ENCODE data around the gene OTOP3. TPM values are rescaled to one million over a fixed set of nuclear protein-coding genes. Genes with fewer than 3 reads are reported as not detected.

OTOP3 gene
- total and polyA plus RNA-seq, 2 experiments from 2014 or later, result not detected

- TF ChIP-seq CREB1 (CRISPR knock-in tag; IDR thresholded peaks at IDR 0.05; ENCODE audit: low read depth) (no peak), ZNF331 (CRISPR knock-in tag; IDR thresholded peaks at IDR 0.05; ENCODE audit: low read depth) (no peak), STAT1 (IDR thresholded peaks at IDR 0.05; ENCODE audit: unreplicated experiment) (no peak), ZNF114 (CRISPR knock-in tag; IDR thresholded peaks at IDR 0.05) (no peak)
- Histone ChIP-seq H3K36me3 (ENCODE audit: insufficient read depth) (no peaks in the 10 kb centered on the region), H2AFZ (no peak overlapping the region), H3K27me3 (ENCODE audit: insufficient read depth) (peaks cover 9% of the 10 kb centered on the region; the same call in 1 of the 2 replicates), H3K27ac (ENCODE audit: low read depth) (no peak overlapping the region), H3F3A (replicated peaks; ENCODE audit: low read depth) (no peaks in the 10 kb centered on the region), H3K9me2 (ENCODE audit: insufficient read depth) (no peaks in the 10 kb centered on the region), H3K79me2 (replicated peaks; ENCODE audit: insufficient read depth) (no peaks in the 10 kb centered on the region), H3K4me1 (ENCODE audit: insufficient read depth) (no peaks in the 10 kb centered on the region; the same call in 1 of the 2 replicates), H4K20me1 (replicated peaks; ENCODE audit: insufficient read depth) (no peaks in the 10 kb centered on the region), H3K4me2 (no peak overlapping the region), H3K4me3 (no peak overlapping the region)
- Mint-ChIP-seq H3K27ac (no peak overlapping the region), H3K4me1 (peaks cover 4% of the 10 kb centered on the region; the same call in 2 of the 3 replicates), H3K4me3 (no peak overlapping the region; the same call in 2 of the 3 replicates), H3K27me3 (ENCODE audit: insufficient read depth, low read depth, poor library complexity) (peaks cover 11% of the 10 kb centered on the region), H3K36me3 (ENCODE audit: low read depth) (peaks cover 2% of the 10 kb centered on the region; the same call in 1 of the 3 replicates), H3K9me3 (peaks cover 4% of the 10 kb centered on the region; the same call in 2 of the 3 replicates)
- ATAC-seq (no peak), DNase-seq (ENCODE audit: low spot score) (no peak)
These were observed 34.2 kb upstream of the OTOP3 start for GRCh38 chr17:74901353-74902135.

- H3K79me2 ChIP-seq (replicated peaks; ENCODE audit: insufficient read depth), result no peaks in the 10 kb centered on the region
- H3K36me3 ChIP-seq (ENCODE audit: insufficient read depth), result no peaks in the 10 kb centered on the region
- H3F3A ChIP-seq (replicated peaks; ENCODE audit: low read depth), result no peaks in the 10 kb centered on the region
- no peak overlapping the region for H3K4me3 ChIP-seq
- H3K27ac ChIP-seq (ENCODE audit: low read depth), result no peak overlapping the region
- no peaks in the 10 kb centered on the region for H3K27me3 ChIP-seq (ENCODE audit: insufficient read depth)
- H3K9me2 ChIP-seq (ENCODE audit: insufficient read depth), result no peaks in the 10 kb centered on the region
- no peak overlapping the region for H2AFZ ChIP-seq
- no peak overlapping the region for H3K4me2 ChIP-seq
- Mint-ChIP-seq H3K27ac (no peak overlapping the region), H3K36me3 (ENCODE audit: low read depth) (peaks cover 3% of the 10 kb centered on the region; the same call in 1 of the 3 replicates), H3K9me3 (peaks cover 5% of the 10 kb centered on the region; the same call in 2 of the 3 replicates), H3K27me3 (ENCODE audit: insufficient read depth, low read depth, poor library complexity) (peaks cover 8% of the 10 kb centered on the region), H3K4me1 (peaks cover 6% of the 10 kb centered on the region), H3K4me3 (no peak overlapping the region)
- no peak for DNase-seq (ENCODE audit: low spot score)
- no peaks in the 10 kb centered on the region for H4K20me1 ChIP-seq (replicated peaks; ENCODE audit: insufficient read depth)
- no peaks in the 10 kb centered on the region; the same call in 1 of the 2 replicates for H3K4me1 ChIP-seq (ENCODE audit: insufficient read depth)
- no peak for ATAC-seq
- TF ChIP-seq JUNB (IDR thresholded peaks at IDR 0.05; ENCODE audit: unreplicated experiment) (no peak), ZNF114 (CRISPR knock-in tag; IDR thresholded peaks at IDR 0.05) (no peak), CTCF (conservative IDR thresholded peaks at IDR 0.05; ENCODE audit: low read depth in 2 of 2) (no peak), ZNF462 (CRISPR knock-in tag; IDR thresholded peaks at IDR 0.05) (no peak), STAT1 (IDR thresholded peaks at IDR 0.05; ENCODE audit: unreplicated experiment) (no peak), ZNF331 (CRISPR knock-in tag; IDR thresholded peaks at IDR 0.05; ENCODE audit: low read depth) (no peak), NANOG (IDR thresholded peaks at IDR 0.05; ENCODE audit: borderline replicate concordance) (no peak), POLR2AphosphoS5 (IDR thresholded peaks at IDR 0.05; ENCODE audit: low read depth) (no peak), EZH2phosphoT487 (IDR thresholded peaks at IDR 0.05; ENCODE audit: unreplicated experiment) (no peak), EZH2 (IDR thresholded peaks at IDR 0.05; ENCODE audit: low read depth, unreplicated experiment) (no peak)
These were observed 32.7 kb upstream of the OTOP3 start for GRCh38 chr17:74903034-74903433.

Data from GM23338 (cell line).